Measurements from ENCODE around the gene G0S2.

Gene G0S2

DNA sequence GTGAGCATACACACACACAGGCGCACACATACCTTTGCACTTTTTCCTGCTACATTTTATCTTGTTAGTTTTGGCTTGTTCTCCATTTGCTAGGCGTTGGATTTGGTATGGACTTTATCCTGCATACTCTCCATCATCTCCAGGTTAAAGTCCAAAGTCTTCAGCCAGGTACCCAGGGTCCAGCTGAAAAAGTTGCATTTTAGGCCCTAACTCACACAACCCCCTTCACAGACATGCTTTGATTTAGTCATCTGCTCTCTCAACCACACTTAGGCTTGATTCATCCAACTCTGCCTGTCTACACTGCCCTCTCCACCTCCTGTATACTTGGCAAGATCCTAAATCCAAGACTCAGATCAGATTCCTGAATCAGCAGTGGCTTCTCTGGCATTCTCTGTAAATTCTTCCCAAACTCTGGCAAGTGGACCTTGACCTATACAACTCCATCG, 12.3 kb upstream of the G0S2 start:
- Histone ChIP-seq H3K9me3 (ENCODE audit: control insufficient read depth, low read length) (no peaks in the 10 kb centered on the region), H3K4me3 (ENCODE audit: extremely low read depth, insufficient read depth, low read length, poor library complexity, severe bottlenecking) (no peak overlapping the region), H3K4me1 (ENCODE audit: control insufficient read depth, insufficient read depth, low read length, poor library complexity, severe bottlenecking) (no peaks in the 10 kb centered on the region), H3K27ac (ENCODE audit: low read depth, low read length, severe bottlenecking) (no peak overlapping the region), H3K36me3 (ENCODE audit: control insufficient read depth, insufficient read depth, low read length) (no peaks in the 10 kb centered on the region)
- whole genome bisulfite sequencing, 2 experiments (ENCODE audit: insufficient coverage in 2 of 2) = 90 to 96% methylated on average over 2 to 3 of the region's 3 CpGs

DNA sequence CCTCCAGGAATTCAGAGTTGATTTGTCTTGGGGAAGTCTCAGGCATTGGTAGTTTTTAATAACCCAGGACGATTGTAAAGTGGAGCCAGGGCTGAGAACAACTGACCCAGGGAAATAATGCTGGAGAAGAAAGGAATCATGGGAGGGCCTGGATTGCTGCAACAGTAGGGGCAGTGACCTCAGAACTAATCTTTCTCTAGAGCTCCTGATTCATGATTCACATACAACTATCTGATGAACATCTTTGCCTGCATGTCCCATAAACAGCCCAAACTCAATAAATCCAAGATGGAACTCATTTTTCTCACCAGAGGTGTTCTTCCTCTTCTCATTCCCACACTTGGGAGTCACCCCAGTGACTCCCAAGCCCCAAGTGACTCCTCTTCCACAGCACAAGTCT, 8.1 kb upstream of the G0S2 start:
- Histone ChIP-seq H3K4me1 (ENCODE audit: control insufficient read depth, insufficient read depth, low read length, poor library complexity, severe bottlenecking) (no peaks in the 10 kb centered on the region), H3K4me3 (ENCODE audit: extremely low read depth, insufficient read depth, low read length, poor library complexity, severe bottlenecking) (no peak overlapping the region), H3K36me3 (ENCODE audit: control insufficient read depth, insufficient read depth, low read length) (no peaks in the 10 kb centered on the region), H3K9me3 (ENCODE audit: control insufficient read depth, low read length) (no peaks in the 10 kb centered on the region), H3K27ac (ENCODE audit: low read depth, low read length, severe bottlenecking) (no peak overlapping the region)
- WGBS, 2 experiments (ENCODE audit: insufficient coverage in 2 of 2) = 86% methylated on average over 1 of the region's 1 CpG; no CpG with 5 or more reads in 1 of the 2 experiments

DNA sequence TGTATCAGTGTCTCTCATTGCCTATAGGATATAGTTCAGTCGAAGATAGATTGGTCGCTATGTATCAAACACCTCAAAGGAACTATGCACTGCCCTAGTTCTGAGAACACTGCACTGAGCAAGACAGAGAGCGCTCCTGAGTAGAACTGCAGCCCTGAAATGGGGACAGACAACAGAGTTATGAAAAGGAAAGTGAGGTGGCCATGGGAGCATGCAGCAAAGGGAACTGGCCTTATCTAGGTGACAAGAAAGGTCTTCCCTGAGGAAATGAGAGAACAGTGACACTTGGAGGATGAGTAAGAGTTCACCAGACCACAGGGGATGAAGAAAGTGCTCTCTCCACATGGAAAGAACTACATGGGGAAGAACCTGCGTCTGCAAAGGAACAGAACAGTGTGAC, 7.5 kb upstream of the G0S2 start:
- no peaks in the 10 kb centered on the region for H3K36me3 ChIP-seq (ENCODE audit: control insufficient read depth, insufficient read depth, low read length)
- no peaks in the 10 kb centered on the region for H3K4me1 ChIP-seq (ENCODE audit: control insufficient read depth, insufficient read depth, low read length, poor library complexity, severe bottlenecking)

DNA sequence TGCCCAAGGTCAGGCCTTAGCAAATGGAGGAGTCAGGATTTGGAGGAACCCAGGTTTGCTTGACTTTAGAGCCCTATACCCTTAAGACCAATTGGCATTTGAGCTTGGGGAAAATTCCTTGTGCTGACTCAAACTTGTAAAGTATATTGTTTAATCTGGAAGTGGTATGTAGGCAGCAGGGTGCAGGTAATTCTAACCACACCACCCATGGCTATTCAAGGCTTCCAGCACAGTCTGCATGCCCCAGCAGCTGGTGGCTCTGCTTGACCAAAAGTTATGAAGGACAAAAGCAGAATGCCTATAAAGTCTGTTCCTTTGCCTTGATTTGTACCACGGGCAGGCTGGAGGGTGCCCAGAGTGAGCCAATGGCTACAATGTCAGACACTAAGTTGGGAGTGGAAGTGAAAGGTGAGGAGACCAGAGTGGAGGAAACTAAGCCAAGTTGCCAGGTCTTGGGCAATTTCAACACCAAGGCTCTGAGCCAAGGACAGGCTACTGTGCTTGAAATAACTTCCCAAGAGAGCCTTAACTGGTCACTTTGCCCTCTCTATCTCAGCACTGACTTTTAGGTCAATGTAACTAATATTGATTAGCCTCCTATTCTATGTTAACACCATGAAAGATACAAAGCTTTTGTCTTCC, 4.7 kb upstream of the G0S2 start:
- 79 to 80% methylated on average over 1 of the region's 1 CpG for WGBS, 2 experiments (ENCODE audit: insufficient coverage in 2 of 2)
- Histone ChIP-seq H3K4me3 (ENCODE audit: extremely low read depth, insufficient read depth, low read length, poor library complexity, severe bottlenecking) (no peak overlapping the region), H3K9me3 (ENCODE audit: control insufficient read depth, low read length) (no peaks in the 10 kb centered on the region), H3K36me3 (ENCODE audit: control insufficient read depth, insufficient read depth, low read length) (no peaks in the 10 kb centered on the region), H3K27ac (ENCODE audit: low read depth, low read length, severe bottlenecking) (no peak overlapping the region), H3K4me1 (ENCODE audit: control insufficient read depth, insufficient read depth, low read length, poor library complexity, severe bottlenecking) (peaks cover 2% of the 10 kb centered on the region)

More for the DNA sequence above, 7.5 kb upstream of the G0S2 start:
- H3K9me3 ChIP-seq (ENCODE audit: control insufficient read depth, low read length) = no peaks in the 10 kb centered on the region
- no peak overlapping the region for H3K4me3 ChIP-seq (ENCODE audit: extremely low read depth, insufficient read depth, low read length, poor library complexity, severe bottlenecking)
- WGBS, 2 experiments (ENCODE audit: insufficient coverage in 2 of 2) = 89 to 91% methylated on average over 2 to 4 of the region's 4 CpGs
- H3K27ac ChIP-seq (ENCODE audit: low read depth, low read length, severe bottlenecking) = no peak overlapping the region

DNA sequence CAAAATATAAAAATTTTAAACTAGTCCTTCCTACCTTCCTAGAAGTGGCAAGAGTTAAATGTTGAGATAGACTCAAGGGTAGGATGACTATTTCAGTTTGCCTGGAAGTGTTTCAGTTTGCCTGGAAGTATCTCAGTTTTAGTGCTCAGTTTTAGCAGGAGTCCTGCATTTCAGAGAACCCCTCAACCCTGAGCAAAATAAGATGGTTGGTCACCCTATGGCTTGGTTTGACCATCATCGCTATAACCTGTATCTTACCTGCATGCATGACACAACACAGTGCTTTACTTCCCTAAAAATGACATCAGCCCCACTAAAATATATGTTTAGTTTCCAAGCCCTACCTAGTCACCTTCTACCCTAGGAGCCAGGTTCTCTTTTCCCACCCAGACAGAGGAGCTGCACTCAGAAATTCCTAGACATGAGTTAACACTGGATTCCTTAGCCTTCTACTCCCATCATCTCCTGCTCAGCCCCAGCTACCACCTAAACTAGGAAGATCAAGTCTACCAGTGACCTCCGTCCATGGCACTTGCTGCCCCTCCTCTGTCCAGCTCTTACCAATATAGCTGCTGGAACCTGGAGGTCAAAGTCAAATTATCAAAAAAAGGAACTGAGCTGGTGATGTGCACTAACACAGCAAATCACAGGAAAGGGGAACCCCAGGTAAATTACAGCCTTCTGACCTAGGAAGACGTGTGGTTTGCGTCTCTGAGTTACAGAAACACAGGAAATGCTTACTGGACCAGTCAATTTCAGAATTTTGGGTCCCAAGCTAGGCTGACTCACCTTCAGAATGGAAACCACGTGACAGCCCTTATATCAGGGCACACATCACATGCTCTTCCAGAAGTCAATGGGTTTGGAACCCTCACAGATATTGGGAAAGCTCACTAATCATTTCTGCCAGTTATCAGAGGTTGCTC, 2.2 kb upstream of the G0S2 start:
- no peak overlapping the region for H3K27ac ChIP-seq (ENCODE audit: low read depth, low read length, severe bottlenecking)
- WGBS, 2 experiments (ENCODE audit: insufficient coverage in 2 of 2) = 85 to 90% methylated on average over 3 to 4 of the region's 5 CpGs
- H3K4me3 ChIP-seq (ENCODE audit: extremely low read depth, insufficient read depth, low read length, poor library complexity, severe bottlenecking) = no peak overlapping the region
- H3K4me1 ChIP-seq (ENCODE audit: control insufficient read depth, insufficient read depth, low read length, poor library complexity, severe bottlenecking) = peaks cover 2% of the 10 kb centered on the region
- no peaks in the 10 kb centered on the region for H3K36me3 ChIP-seq (ENCODE audit: control insufficient read depth, insufficient read depth, low read length)
- H3K9me3 ChIP-seq (ENCODE audit: control insufficient read depth, low read length) = no peaks in the 10 kb centered on the region

DNA sequence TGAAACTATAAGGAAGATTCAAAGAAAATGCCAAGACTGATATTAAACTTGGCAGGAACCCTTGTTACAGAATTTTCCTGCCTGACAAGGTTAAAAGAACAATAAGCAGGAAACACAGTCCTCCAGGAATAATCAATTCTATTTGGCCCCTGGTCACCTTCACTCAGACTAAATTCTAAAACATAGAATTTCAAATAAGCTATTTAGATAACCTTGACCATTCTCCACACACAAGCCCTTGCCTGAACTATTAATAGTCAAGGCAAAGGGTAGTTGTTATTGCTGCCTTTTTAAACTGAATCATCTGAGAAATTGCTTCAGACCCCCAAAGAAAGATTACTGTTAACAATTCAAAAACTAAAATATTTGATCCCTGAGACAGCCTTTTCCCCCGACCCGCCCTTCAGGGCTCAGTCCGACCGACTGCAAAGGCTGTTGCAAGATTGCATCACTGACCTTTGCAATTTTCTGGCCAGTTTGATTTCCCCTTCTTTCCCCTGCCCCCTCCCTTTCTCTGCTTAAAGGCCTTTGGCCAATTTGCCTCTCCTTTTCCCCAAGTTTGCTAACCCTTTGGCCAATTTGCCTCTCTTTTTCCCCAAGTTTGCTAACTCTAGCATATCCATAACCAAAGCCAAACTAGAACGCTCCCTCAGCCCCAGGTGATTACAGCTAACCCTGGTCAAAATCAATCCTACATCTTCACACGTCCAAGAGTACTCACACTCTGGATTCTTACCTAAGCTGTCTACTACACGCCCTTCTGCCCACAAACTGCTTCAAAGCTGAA, 1.4 kb upstream of the G0S2 start:
- no peaks in the 10 kb centered on the region for H3K9me3 ChIP-seq (ENCODE audit: control insufficient read depth, low read length)
- 82 to 87% methylated on average over 6 to 7 of the region's 7 CpGs for WGBS, 2 experiments (ENCODE audit: insufficient coverage in 2 of 2)
- no peaks in the 10 kb centered on the region for H3K36me3 ChIP-seq (ENCODE audit: control insufficient read depth, insufficient read depth, low read length)
- H3K4me3 ChIP-seq (ENCODE audit: extremely low read depth, insufficient read depth, low read length, poor library complexity, severe bottlenecking) = no peak overlapping the region
- H3K27ac ChIP-seq (ENCODE audit: low read depth, low read length, severe bottlenecking) = no peak overlapping the region
- peaks cover 2% of the 10 kb centered on the region for H3K4me1 ChIP-seq (ENCODE audit: control insufficient read depth, insufficient read depth, low read length, poor library complexity, severe bottlenecking)

DNA sequence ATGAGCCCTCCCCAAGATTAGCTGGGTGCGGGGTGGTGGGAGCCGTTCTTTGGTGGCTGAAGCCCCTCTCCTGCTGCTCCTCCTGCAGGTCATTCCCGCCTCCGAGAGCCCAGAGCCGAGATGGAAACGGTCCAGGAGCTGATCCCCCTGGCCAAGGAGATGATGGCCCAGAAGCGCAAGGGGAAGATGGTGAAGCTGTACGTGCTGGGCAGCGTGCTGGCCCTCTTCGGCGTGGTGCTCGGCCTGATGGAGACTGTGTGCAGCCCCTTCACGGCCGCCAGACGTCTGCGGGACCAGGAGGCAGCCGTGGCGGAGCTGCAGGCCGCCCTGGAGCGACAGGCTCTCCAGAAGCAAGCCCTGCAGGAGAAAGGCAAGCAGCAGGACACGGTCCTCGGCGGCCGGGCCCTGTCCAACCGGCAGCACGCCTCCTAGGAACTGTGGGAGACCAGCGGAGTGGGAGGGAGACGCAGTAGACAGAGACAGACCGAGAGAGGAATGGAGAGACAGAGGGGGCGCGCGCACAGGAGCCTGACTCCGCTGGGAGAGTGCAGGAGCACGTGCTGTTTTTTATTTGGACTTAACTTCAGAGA, 448 bp downstream of the G0S2 start:
- H3K27ac ChIP-seq (ENCODE audit: low read depth, low read length, severe bottlenecking) = no peak overlapping the region
- peaks cover 2% of the 10 kb centered on the region for H3K4me1 ChIP-seq (ENCODE audit: control insufficient read depth, insufficient read depth, low read length, poor library complexity, severe bottlenecking)
- H3K36me3 ChIP-seq (ENCODE audit: control insufficient read depth, insufficient read depth, low read length) = no peaks in the 10 kb centered on the region
- 0 to 1% methylated on average over 20 to 33 of the region's 34 CpGs for WGBS, 2 experiments (ENCODE audit: insufficient coverage in 2 of 2)
- H3K9me3 ChIP-seq (ENCODE audit: control insufficient read depth, low read length) = no peaks in the 10 kb centered on the region
- H3K4me3 ChIP-seq (ENCODE audit: extremely low read depth, insufficient read depth, low read length, poor library complexity, severe bottlenecking) = peak overlapping the region; percentile 37

DNA sequence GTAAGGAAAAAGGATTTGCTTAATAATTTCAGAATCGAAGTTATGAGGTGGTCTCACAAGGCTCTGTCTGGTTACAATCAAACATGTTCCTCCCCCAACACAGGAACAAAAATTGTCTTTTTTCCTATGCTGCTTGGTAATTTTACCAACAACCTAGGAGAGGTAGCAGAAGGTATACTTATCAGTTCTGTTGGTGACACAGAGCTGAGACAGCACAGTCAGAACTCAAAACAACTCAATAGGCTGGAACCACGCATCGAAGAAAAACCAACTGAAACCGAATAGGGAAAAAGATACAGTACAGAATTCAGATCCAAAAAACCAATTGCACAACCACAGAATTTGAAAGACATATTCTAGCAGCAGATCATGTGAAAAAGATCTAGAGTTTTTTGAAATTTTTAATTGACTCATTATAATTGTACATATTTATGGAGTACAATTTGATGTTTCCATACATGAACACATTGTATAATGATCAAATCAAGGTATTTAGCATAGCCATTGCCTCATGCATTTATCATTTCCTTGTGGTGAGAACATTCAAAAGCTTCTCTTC, 3.8 kb downstream of the G0S2 start:
- no peaks in the 10 kb centered on the region for H3K9me3 ChIP-seq (ENCODE audit: control insufficient read depth, low read length)
- H3K4me3 ChIP-seq (ENCODE audit: extremely low read depth, insufficient read depth, low read length, poor library complexity, severe bottlenecking) = no peak overlapping the region
- no peaks in the 10 kb centered on the region for H3K4me1 ChIP-seq (ENCODE audit: control insufficient read depth, insufficient read depth, low read length, poor library complexity, severe bottlenecking)
- H3K36me3 ChIP-seq (ENCODE audit: control insufficient read depth, insufficient read depth, low read length) = no peaks in the 10 kb centered on the region
- H3K27ac ChIP-seq (ENCODE audit: low read depth, low read length, severe bottlenecking) = no peak overlapping the region
- no CpG with 5 or more reads among the region's 4 CpGs for WGBS, 2 experiments (ENCODE audit: insufficient coverage in 2 of 2)

DNA sequence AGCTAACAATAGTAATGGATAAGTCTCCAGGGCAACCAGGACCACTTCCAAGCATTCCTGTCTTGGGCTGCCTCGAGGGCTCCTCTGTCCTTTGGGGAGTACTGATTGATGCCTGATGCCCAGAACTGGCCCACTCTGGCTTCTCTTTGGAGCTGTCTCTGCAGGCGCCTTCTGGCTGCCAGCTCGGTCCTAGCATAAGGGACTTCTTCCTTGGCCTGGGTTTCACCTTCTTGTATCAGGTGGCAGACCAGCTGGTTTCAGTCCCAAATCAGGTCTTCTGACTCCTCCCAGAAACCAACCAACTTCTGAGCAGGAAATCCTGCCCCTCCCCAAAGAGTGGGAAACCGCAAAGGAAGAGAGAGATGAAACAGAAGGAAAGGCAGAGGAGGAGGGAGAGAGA, 10.6 kb downstream of the G0S2 start:
- Histone ChIP-seq H3K27ac (ENCODE audit: low read depth, low read length, severe bottlenecking) (no peak overlapping the region), H3K4me3 (ENCODE audit: extremely low read depth, insufficient read depth, low read length, poor library complexity, severe bottlenecking) (no peak overlapping the region), H3K9me3 (ENCODE audit: control insufficient read depth, low read length) (no peaks in the 10 kb centered on the region), H3K36me3 (ENCODE audit: control insufficient read depth, insufficient read depth, low read length) (no peaks in the 10 kb centered on the region), H3K4me1 (ENCODE audit: control insufficient read depth, insufficient read depth, low read length, poor library complexity, severe bottlenecking) (no peaks in the 10 kb centered on the region)
- whole genome bisulfite sequencing, 2 experiments (ENCODE audit: insufficient coverage in 2 of 2) = 72 to 79% methylated on average over 3 of the region's 4 CpGs

DNA sequence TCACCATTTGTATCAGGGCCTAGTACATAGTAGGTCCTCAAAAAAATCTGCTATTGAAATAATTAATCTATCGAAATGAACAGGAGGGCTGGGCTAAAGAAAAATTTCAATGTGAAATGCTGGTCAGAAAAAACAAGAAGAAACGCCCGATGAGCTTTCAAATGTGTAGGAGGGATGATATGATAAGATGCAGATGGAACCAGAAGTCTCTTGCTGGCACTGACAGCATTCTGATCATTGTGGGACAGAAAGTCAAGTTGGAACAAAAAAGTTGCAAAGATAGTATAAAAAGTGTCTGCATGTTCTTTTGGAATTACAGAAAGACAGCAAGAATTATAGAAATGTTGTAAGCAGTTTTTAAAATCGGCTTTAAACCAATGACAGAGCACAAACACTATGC, 11.1 kb downstream of the G0S2 start:
- 89 to 92% methylated on average over 3 to 4 of the region's 4 CpGs for WGBS, 2 experiments (ENCODE audit: insufficient coverage in 2 of 2)
- Histone ChIP-seq H3K9me3 (ENCODE audit: control insufficient read depth, low read length) (no peaks in the 10 kb centered on the region), H3K4me1 (ENCODE audit: control insufficient read depth, insufficient read depth, low read length, poor library complexity, severe bottlenecking) (no peaks in the 10 kb centered on the region), H3K36me3 (ENCODE audit: control insufficient read depth, insufficient read depth, low read length) (no peaks in the 10 kb centered on the region), H3K4me3 (ENCODE audit: extremely low read depth, insufficient read depth, low read length, poor library complexity, severe bottlenecking) (no peak overlapping the region), H3K27ac (ENCODE audit: low read depth, low read length, severe bottlenecking) (no peak overlapping the region)
